Measurements from ENCODE around the gene EIPR1. TPM values are rescaled to one million over a fixed set of nuclear protein-coding genes. Genes with fewer than 3 reads are reported as not detected.

EIPR1 gene
- total RNA-seq, 1 donor from 2014 or later, result 43.3 TPM

GRCh38 chr2:3324404-3325281 lies 53.0 kb downstream of the EIPR1 start:
- no peak for DNase-seq (ENCODE audit: low read depth)

DNA sequence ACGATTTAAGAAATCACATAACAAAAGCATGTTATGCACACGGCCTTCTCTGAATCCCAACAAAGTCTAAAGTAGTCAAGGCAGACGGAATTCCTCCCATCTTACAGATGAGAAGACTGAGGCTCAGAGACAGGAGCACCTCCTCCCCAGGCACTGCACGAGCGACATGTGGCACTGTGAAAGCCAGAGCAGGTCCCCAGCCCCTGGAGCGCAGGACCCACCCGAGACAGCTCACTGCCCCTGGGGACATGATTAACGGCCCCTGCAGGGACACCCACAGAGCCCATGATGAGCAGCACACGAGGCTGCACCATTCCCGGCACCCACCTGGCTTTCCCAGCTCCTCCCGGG lies 53.6 kb downstream of the EIPR1 start:
- no peak for DNase-seq (ENCODE audit: low read depth)

DNA sequence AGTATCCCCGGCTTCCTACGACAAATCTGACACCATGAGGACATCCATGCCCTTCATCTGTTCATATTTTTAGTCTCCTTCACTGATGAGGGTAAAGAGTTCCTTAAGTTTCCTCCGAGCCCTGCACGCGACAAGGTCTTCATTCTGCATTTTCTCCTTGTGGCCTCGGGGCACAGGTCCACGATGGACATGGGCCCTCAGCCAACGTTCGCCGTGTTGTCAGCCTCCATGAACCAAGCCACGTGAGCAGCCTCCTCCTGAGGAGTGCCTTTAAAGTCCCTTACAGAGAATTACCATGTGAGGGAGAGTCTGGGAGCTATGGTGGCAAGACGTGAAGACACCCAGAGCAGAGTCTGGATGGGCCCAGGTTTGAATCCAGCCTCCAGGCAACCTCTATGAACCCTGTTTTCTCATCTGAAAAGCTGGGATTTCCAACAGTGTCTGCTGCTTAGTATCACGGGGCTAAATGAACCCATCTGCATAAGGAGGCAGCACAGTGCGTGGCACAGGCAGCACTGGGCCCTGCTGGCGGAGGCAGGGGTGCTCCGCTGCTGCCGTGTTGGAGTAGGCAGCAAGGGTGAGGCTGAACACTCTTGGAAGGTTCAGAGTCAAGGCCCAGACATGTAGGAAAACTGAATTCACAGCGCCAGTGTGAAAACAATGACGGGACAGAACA lies 54.1 kb downstream of the EIPR1 start:
- DNase-seq (ENCODE audit: low read depth), result no peak

- no peak for DNase-seq (ENCODE audit: low read depth)
Observed at GRCh38 chr2:3322311-3322970, 55.2 kb downstream of the EIPR1 start.

DNA sequence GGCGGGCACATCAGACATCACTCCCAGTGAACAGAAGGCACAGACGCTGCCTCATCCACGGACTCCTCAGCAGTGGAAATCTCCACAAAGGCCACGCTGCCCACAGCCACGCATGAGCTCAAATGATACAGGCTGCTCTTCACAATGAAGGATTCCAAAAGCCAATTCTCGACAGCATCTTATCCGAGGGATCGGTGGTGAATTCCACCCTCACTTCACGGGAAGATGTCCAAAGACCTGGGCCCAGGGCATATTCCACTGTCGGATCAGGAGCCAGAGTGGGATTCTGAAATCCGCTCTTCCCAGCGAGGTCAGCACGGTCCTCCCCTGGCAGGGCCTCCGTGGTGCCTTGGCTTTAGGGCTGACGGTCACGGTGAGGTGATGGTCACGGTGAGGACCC lies 55.8 kb downstream of the EIPR1 start:
- no peak for DNase-seq (ENCODE audit: low read depth)

DNA sequence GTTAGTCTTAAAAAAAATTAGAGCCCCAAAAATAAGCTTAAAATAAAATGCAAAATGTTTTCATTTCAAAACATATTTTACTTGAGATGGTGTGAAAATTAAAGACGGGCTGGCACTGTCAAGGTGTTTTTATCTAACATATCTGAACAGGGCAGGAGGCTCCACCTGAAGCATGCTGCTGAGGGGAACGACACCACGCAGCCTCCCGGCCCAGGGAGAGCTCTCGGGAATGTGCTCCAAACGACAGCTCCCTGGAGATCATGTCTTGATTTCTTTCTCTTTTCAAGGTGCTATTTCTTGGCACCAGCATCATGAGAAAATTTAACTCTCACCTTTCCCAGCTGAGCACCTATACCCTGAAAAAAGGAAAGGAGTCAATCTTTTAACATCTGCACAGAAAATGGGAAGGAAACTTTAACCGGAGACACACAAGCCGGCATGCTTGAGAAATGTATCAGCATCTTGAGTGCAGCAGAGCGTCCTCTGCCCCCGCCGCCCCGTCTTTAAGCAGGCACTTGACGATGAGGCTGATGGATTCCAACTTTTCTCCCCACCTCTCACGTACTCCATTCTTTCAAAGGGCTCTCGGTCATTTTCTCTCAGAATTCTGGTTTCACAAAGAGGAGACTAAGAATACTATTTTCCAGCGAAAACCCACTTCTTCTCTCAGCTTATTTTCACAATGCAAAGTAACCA lies 56.6 kb downstream of the EIPR1 start:
- DNase-seq (ENCODE audit: low read depth), result no peak

GRCh38 chr2:3319745-3320566 lies 57.7 kb downstream of the EIPR1 start:
- no peak for DNase-seq (ENCODE audit: low read depth)

GRCh38 chr2:3319134-3319533 lies 58.5 kb downstream of the EIPR1 start:
- no peak for DNase-seq (ENCODE audit: low read depth)

DNA sequence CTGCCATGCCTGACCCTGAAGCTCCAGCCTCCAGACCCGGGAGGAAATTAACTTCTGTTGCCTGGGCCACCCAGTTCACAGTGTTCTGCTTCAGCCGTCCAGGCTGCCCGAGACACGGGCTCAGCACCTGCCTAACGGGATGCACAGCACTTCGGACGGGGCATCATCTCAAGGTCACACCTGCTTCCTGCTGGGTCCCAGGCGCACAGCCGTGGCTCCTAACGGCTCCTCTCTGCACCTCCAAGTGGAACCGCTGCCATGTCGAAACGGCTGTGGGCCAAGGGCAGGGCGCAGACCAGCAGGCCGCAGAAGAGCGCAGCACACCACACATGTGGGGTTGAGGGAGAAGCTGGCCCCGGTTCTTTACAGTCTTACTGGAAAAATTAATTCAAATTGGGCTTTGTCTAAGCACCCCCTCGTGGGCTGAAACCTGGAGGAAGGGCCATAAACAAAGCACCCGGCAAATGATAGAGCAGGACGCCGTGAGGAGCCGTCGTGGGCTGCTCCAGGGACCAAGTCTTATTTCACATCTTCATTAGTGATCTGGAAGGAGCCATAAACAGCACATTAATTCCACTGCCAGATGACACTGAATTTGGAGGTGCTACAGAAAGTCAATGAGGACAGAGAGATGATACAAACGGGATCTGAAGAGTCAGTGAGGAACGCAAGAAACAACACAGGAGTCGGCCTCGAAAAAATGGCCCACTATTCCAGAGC lies 59.6 kb downstream of the EIPR1 start:
- no peak for DNase-seq (ENCODE audit: low read depth)

- no peak for DNase-seq (ENCODE audit: low read depth)
Observed at GRCh38 chr2:3317277-3317685, 60.3 kb downstream of the EIPR1 start.

DNA sequence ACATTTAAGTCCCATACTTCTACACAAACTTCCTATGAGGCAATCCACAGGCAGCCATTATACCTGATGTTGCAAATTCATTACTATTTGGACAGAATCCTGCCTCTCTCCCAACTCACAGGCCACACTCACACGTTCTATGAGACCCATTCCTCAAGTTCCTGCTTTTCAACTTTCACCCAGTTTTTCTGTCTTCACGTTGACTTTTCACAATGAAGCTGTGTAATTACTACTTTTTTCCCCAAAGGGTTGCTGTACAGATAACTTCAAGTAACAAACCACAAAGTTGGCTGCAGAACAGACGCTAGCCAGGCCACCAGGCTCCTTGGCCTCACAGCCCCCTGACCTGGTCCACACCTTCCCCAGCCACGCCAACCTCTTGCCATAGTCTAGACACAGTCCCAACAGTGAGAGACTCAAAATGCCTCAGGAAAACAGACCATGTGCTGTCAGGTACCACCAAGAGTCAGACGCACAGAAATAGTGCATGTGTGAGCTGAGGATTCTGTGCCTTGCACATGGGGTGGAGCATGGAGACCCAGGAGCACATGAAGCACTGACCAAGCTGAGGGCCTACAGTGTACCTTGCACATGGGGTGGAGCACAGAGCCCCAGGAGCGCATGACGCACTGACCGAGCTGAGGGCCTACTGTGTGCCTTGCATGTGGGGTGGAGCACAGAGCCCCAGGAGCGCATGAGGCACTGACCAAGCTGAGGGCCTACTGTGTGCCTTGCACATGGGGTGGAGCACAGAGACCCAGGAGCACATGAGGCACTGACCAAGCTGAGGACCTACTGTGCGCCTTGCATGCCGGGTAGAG lies 61.0 kb downstream of the EIPR1 start:
- no peak for DNase-seq (ENCODE audit: low read depth)

GRCh38 chr2:3314626-3315025 lies 63.0 kb downstream of the EIPR1 start:
- no peak for DNase-seq (ENCODE audit: low read depth)

GRCh38 chr2:3313781-3314375 lies 63.7 kb downstream of the EIPR1 start:
- no peak for DNase-seq (ENCODE audit: low read depth)

DNA sequence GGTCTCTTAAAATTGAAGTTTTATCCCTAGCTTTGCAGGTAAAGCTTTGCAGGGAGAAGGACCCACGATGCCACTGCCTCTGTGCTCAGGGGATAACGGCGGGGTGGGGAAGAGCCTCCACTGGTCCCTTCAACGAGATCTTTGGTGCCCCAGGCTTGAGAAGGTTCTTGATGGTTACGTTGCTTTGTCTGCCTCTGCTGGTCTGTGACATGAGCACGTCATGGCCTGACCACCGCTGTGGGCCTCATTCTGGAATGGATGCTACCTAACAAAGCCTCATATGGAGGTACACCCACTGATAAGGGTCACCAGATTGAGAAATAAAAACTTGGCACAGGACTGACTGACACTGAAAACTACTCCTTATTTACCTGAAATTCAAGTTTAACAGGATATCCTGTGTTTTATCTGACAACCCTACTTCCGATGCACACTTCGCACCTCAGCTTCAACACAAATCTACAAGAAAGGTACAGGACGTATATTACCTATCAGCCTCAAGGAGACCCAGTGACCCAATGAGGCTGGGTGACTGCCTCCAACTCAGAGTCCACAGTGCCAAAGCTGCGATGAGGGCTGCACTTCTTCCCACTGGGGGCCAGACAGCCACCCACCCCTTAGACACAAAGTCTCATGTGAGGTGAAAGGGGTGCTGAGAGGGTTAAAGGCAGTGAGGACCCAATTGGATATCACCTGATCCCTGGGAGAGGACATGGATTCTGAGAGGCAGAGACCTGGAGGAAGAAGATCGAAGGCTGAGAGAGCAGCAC lies 64.9 kb downstream of the EIPR1 start:
- no peak for DNase-seq (ENCODE audit: low read depth)

DNA sequence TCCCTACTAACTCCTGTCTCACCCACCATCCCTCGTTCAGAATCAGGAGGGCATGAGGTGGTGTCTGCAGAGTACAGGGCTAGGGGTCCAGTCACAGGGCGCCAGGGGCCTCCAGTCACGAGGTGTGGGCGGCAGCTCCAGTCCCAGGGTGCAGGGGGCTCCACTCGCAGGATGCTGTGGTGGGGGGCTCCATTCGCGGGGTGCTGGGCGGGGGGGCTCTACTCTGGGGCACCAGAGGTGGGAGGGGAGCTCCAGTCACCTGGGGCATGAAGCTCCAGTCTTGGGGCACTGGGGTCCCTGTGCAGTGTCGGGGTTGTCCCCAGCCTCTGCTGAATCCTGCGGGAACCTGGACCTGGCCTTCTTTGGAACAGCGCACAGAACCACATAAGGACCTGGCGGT lies 66.0 kb downstream of the EIPR1 start:
- DNase-seq (ENCODE audit: low read depth), result no peak

DNA sequence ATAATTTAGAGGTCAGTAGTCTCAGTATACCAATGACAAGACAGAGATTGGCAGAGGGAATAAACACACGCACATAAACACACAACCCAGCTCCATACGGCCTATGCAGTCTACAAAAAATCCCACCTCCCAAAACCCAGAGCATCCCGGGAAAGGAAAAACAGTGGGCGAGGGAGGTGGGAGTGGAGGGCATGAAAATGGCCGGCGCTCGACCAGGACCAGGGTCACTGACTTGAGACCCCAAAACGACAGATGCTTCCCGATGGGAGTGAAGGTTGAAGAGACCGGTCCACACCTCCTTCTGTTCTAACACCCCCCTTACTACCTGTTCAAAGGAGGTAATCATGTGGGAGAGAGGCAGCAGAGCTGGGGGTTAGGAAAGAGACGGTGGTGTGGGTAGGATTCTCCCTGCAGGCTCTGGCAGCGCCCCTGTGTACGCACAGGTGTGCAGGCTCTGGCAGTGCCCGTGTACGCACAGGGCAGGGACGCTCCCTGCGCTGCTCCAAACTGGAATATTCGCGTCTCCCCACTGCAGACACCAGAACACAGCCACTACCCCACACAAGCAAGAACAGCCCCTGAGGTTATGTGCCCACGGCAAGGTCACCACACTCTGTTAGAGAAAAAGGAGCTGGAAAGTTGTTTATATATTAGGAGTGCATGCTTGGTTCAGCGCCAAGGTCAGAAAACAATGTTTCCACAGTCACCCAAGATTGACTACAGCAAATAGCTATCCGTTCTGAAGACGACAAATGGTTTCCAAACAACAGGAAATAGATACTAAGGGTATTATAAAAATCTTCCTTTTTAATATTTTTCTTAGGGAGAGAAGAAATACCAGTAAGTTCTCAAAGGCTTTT lies 67.9 kb downstream of the EIPR1 start:
- DNase-seq (ENCODE audit: low read depth), result peak; percentile 7

- no peak for DNase-seq (ENCODE audit: low read depth)
Observed at GRCh38 chr2:3307901-3308300, 69.7 kb downstream of the EIPR1 start.

DNA sequence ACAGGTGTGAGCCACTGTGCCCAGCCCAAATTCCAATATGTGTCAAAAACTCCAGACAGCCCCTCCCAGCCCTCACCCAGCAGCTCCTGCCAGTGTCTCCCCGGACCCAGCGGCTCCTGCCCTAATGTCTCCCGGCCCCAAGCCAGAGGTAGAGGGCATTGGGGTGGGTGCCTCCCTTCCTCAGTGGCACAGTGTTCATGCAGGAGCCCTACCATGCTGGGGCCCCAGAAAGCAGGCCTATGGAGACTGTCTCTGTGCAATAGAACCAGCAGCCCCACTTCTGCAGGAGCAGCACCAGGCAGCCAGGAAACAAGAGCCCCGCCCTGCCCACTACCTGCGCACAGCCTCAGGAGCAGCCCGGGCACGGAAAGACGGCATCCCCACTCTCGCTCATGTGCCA lies 70.4 kb downstream of the EIPR1 start:
- DNase-seq (ENCODE audit: low read depth), result no peak
